ENCODE data around the gene TRIM29. TPM values are rescaled to one million over a fixed set of nuclear protein-coding genes. Genes with fewer than 3 reads are reported as not detected.

Gene TRIM29
- total and polyA plus RNA-seq, 2 experiments from 2014 or later, result not detected

GRCh38 chr11:120089036-120090001 lies 48.6 kb downstream of the TRIM29 start:
- Histone ChIP-seq H3K4me3 (no peak overlapping the region), H3K27me3 (no peaks in the 10 kb centered on the region), H3K36me3 (no peaks in the 10 kb centered on the region), H3K4me1 (ENCODE audit: low read depth) (no peaks in the 10 kb centered on the region), H3K9me3 (ENCODE audit: low read depth) (no peaks in the 10 kb centered on the region), H3K27ac (no peak overlapping the region)
- DNase-seq (ENCODE audit: low read depth in 1 of 2, low spot score in 1 of 2), result no peak
- TF ChIP-seq CTCF (IDR thresholded peaks at IDR 0.05; ENCODE audit: low read depth, low read length), result no peak

- Histone ChIP-seq H3K9me3 (ENCODE audit: low read depth) (no peaks in the 10 kb centered on the region), H3K27ac (no peak overlapping the region), H3K4me3 (no peak overlapping the region), H3K27me3 (no peaks in the 10 kb centered on the region), H3K4me1 (ENCODE audit: low read depth) (no peaks in the 10 kb centered on the region), H3K36me3 (no peaks in the 10 kb centered on the region)
- no peak for DNase-seq (ENCODE audit: low read depth in 1 of 2, low spot score in 1 of 2)
- no peak for TF ChIP-seq CTCF (IDR thresholded peaks at IDR 0.05; ENCODE audit: low read depth, low read length)
Measured at GRCh38 chr11:120088056-120088455, 49.9 kb downstream of the TRIM29 start.

GRCh38 chr11:120086651-120087050 lies 51.3 kb downstream of the TRIM29 start:
- DNase-seq (ENCODE audit: low read depth in 1 of 2, low spot score in 1 of 2), result no peak
- Histone ChIP-seq H3K4me1 (ENCODE audit: low read depth) (no peaks in the 10 kb centered on the region), H3K27ac (no peak overlapping the region)

GRCh38 chr11:120079750-120080610 lies 57.9 kb downstream of the TRIM29 start:
- H3K4me3 ChIP-seq, result no peak overlapping the region
- no peaks in the 10 kb centered on the region for H3K4me1 ChIP-seq (ENCODE audit: low read depth)
- H3K27ac ChIP-seq, result no peak overlapping the region
- DNase-seq (ENCODE audit: low read depth in 1 of 2, low spot score in 1 of 2), result no peak
- H3K36me3 ChIP-seq, result no peaks in the 10 kb centered on the region
- no peaks in the 10 kb centered on the region for H3K27me3 ChIP-seq
- no peaks in the 10 kb centered on the region for H3K9me3 ChIP-seq (ENCODE audit: low read depth)
- peak; percentile 24 for TF ChIP-seq CTCF (IDR thresholded peaks at IDR 0.05; ENCODE audit: low read depth, low read length)

More at GRCh38 chr11:120086651-120087050, 51.3 kb downstream of the TRIM29 start:
- Histone ChIP-seq H3K36me3 (no peaks in the 10 kb centered on the region), H3K4me3 (no peak overlapping the region), H3K27me3 (no peaks in the 10 kb centered on the region), H3K9me3 (ENCODE audit: low read depth) (no peaks in the 10 kb centered on the region)
- no peak for TF ChIP-seq CTCF (IDR thresholded peaks at IDR 0.05; ENCODE audit: low read depth, low read length)

- TF ChIP-seq CTCF (IDR thresholded peaks at IDR 0.05; ENCODE audit: low read depth, low read length), result no peak
- Histone ChIP-seq H3K27ac (no peak overlapping the region), H3K9me3 (ENCODE audit: low read depth) (no peaks in the 10 kb centered on the region), H3K4me3 (no peak overlapping the region), H3K36me3 (no peaks in the 10 kb centered on the region), H3K4me1 (ENCODE audit: low read depth) (no peaks in the 10 kb centered on the region), H3K27me3 (no peaks in the 10 kb centered on the region)
- no peak for DNase-seq (ENCODE audit: low read depth in 1 of 2, low spot score in 1 of 2)
Measured at GRCh38 chr11:120078397-120078796, 59.5 kb downstream of the TRIM29 start.

Measured in cardiac muscle cell (in vitro differentiated cells and primary cell).